GM12872 (cell line): ENCODE measurements around the gene CCDC192.

Experiments
- CTCF ChIP-seq: IDR thresholded peaks from 3 replicates; pipeline ENCODE4 v1.5.1; 2011; ENCODE audit warnings: low read depth, mild to moderate bottlenecking, low read length, moderate library complexity; ENCODE audit not compliant: insufficient read depth

CCDC192 gene, protein sequence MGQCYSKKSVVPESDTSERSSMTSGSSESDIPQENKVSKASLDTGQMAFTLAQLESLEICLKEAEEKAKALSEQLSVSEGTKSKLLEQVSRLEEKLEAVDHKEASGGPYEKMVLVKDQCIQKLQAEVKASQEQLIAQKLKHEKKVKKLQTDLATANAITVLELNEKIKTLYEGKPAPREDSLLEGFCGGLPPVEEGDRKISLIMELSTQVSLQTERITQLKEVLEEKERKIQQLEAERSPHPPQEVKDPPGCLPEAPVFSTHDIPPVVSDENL

GRCh38 chr5:127702926-127703561 lies at the start of gene CCDC192:
Gene CCDC192 (plus strand): TSS chr5:127703391. CDS start chr5:127703446, 55 bp downstream.
- TF ChIP-seq CTCF = no peak

DNA sequence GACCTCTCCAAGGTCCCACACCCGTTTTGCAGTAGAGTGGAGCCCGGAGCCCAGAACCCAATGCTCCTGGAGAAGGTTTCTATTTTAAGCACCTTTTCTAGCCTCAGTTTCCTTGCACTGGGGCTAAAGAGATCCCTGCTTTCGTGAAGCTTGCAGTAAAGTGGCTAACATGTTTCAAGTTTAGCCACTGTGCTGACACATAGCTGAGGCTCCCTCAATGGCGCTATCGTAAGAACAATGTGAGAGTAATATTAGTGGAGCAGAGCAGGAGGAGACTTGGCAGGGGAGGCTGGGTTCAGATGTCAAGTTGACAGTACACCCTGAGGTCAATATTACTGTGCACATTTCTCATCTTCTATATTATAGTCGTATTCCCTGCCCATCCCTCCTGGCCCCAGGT lies 46.4 kb upstream of the CCDC192 start:
- no peak for TF ChIP-seq CTCF

- TF ChIP-seq CTCF = no peak
Measured at GRCh38 chr5:127660047-127660733, 43.0 kb upstream of the CCDC192 start.

- no peak for TF ChIP-seq CTCF
Measured at GRCh38 chr5:127664093-127664492, 39.1 kb upstream of the CCDC192 start.

DNA sequence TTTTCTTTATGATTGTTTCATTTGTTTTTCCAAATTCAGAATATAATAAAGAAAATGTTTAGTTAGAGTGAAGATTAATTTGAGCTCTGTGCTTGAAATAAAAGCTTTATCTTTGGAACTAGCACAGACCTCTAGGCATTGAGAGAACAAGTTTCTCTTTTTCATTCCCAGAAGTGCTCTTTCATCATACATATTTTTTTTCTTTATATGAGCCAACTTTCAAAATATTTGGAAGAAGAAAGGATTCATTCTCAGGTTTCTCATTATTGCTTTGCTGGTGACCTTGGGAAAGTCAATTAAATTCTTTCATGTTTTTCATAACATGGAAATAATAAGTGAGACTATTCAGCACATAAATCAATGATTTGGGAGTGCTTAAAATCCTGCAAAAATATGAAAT lies 37.5 kb upstream of the CCDC192 start:
- TF ChIP-seq CTCF = no peak

- TF ChIP-seq CTCF = no peak
Measured at GRCh38 chr5:127666043-127666716, 37.0 kb upstream of the CCDC192 start.

DNA sequence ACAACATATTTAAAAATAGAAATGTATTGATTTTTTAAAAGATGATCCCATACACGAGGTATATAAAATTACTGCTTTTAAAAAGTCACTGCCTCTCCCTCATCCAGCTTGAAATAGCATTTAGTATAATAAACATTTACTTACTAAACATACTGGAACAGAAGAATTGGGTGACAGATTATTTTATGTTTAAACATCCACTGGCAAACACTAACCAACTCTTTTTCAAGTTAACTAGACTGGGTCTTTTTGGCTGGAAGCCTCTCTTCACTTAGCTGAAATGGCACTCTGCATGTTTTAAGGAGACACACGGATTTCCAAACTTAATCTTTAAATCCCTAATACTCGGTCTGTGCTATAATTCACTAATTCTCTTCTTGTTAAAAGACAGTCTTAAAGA lies 35.3 kb upstream of the CCDC192 start:
- no peak for TF ChIP-seq CTCF
